Right renal pelvis (tissue), 4 donors: Measurements from ENCODE around the gene LETMD1. TPM values are rescaled to one million over a fixed set of nuclear protein-coding genes. Genes with fewer than 3 reads are reported as not detected.
"Not testable (repeated sequence)": the region's sequence is repeated elsewhere in the genome, so short reads cannot be mapped to it uniquely, and the experiment has no call there.

Experiments used
- DNase-seq, 4 donors: peaks; one replicate each; pipeline ENCODE4 v3.0.0-alpha.2; 2013; ENCODE audit warnings: low read depth in 4 of 4, low spot score in 3 of 4, missing footprints in 1 of 4
- polyA plus RNA-seq, 4 donors: library from polyadenylated mRNA; unstranded; fragments of 120-200 nt; gene quantifications; one replicate each; pipeline ENCODE4 v1.2.1, GENCODE V29; 2013; ENCODE audit not compliant: insufficient read length in 4 of 4

LETMD1 gene
- polyA plus RNA-seq, 4 donors, result 85.2 to 97.8 (median 97.1) TPM

GRCh38 chr12:51076236-51076930 lies 28.3 kb downstream of the LETMD1 start:
- DNase-seq, result no peak

- DNase-seq, result no peak
Observed at GRCh38 chr12:51077930-51078329, 29.8 kb downstream of the LETMD1 start.

- not testable (repeated sequence) for DNase-seq
Observed at GRCh38 chr12:51078346-51078745, 30.2 kb downstream of the LETMD1 start.

GRCh38 chr12:51078866-51079265 lies 30.7 kb downstream of the LETMD1 start:
- DNase-seq, result not testable (repeated sequence)

GRCh38 chr12:51080136-51080535 lies 32.0 kb downstream of the LETMD1 start:
- no peak for DNase-seq

GRCh38 chr12:51081421-51081820 lies 33.3 kb downstream of the LETMD1 start:
- DNase-seq, result no peak

- peak in 3 of 4 donors; percentile 7 to 39 (median 36) for DNase-seq
Observed at GRCh38 chr12:51082561-51083125, 34.5 kb downstream of the LETMD1 start.

- peak; percentile 89 to 92 (median 90) for DNase-seq
Observed at GRCh38 chr12:51083126-51083833, 35.2 kb downstream of the LETMD1 start, which contains the start of gene CSRNP2. Gene CSRNP2, minus strand, starts transcription at chr12:51083596. Its CDS starts 7,035 bp downstream, at chr12:51076561.

GRCh38 chr12:51085757-51086156 lies 37.6 kb downstream of the LETMD1 start:
- no peak for DNase-seq

GRCh38 chr12:51086933-51087332 lies 38.8 kb downstream of the LETMD1 start:
- no peak for DNase-seq

- no peak for DNase-seq
Observed at GRCh38 chr12:51087818-51088217, 39.7 kb downstream of the LETMD1 start.

- DNase-seq, result no peak
Observed at GRCh38 chr12:51090705-51091229, 42.6 kb downstream of the LETMD1 start.

- no peak for DNase-seq
Observed at GRCh38 chr12:51098611-51099010, 50.5 kb downstream of the LETMD1 start.

- no peak for DNase-seq
Observed at GRCh38 chr12:51103977-51104376, 55.9 kb downstream of the LETMD1 start.

GRCh38 chr12:51108136-51108535 lies 60.0 kb downstream of the LETMD1 start:
- no peak for DNase-seq

Other genes starting within 250 kb of the LETMD1 start
- gene TMPRSS12, start 205.4 kb upstream of the LETMD1 start, polyA plus RNA-seq, result under 1 TPM in 3 of 4 donors, not detected in 1; 0.04 to 0.08 (median 0.06) TPM
- gene HIGD1C, start 95.8 kb upstream of the LETMD1 start, polyA plus RNA-seq, result under 1 TPM in 1 of 4 donors, not detected in 3; 0.27 TPM
- 10 to 100 TPM; 43.7 to 58.6 (median 53.0) TPM for gene SLC11A2, start 21.9 kb upstream of the LETMD1 start, polyA plus RNA-seq
- gene CSRNP2, start 35.3 kb downstream of the LETMD1 start, polyA plus RNA-seq, result 10 to 100 TPM; 35.9 to 39.5 (median 38.5) TPM
- 10 to 100 TPM; 51.9 to 65.2 (median 62.0) TPM for gene TFCP2, start 124.8 kb downstream of the LETMD1 start, polyA plus RNA-seq
- gene POU6F1, start 169.7 kb downstream of the LETMD1 start, polyA plus RNA-seq, result 10 to 100 TPM in 1 of 4 donors, 1 to 10 TPM in 3; 7.8 to 11.1 (median 9.1) TPM
- gene DAZAP2, start 190.5 kb downstream of the LETMD1 start, polyA plus RNA-seq, result 100 to 1,000 TPM; 284 to 334 (median 311) TPM
- gene SMAGP, start 222.1 kb downstream of the LETMD1 start, polyA plus RNA-seq, result 10 to 100 TPM; 19.9 to 26.1 (median 22.0) TPM